Right lobe of liver (tissue), 4 donors: ENCODE measurements around the gene SUCLG2.

ENCODE experiments used
- POLR2A ChIP-seq: fragments of 450-650 bp; IDR thresholded peaks from one replicate; pipeline ENCODE4 v1.6.1; 2017; ENCODE audit warnings: antibody characterized with exemption, mild to moderate bottlenecking
- TF ChIP-seq, protein P1 (sequence below), 4 donors: fragments of 200-600 bp in 3 of 4; fragments of 450-650 bp in 1 of 4; IDR thresholded peaks; one replicate each; pipeline versions ENCODE4 v1.5.1 to v1.8.0; 2016 to 2022; ENCODE audit warnings: antibody characterized with exemption in 4 of 4, mild to moderate bottlenecking in 2 of 4
- donor health status: DM: no; HTN: no; CAD: no.
- donor health status: DM: no; HTN: no; CAD: no.
- donor health status: DM: no; HTN: yes; CAD: no.

DNA sequence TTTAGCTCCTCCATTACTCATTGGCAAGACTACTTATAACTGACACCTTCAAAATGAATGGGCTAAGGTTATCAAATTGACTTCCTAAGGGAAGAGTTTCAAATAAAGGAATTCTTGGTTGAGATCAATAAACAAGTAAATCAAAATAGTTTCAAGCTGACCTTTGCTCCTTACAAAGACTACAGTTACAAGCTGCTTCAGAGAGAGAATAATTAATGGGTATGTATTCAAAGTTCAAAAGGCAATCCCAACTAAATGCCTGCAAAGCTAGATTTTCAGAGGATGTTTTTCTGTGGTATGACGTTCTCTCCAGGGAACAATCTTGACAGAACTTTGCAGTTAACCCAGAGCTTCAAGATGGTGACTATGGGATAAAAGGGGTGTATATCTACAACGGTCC lies 153.7 kb downstream of the SUCLG2 start:
- TF ChIP-seq, protein P1, sequence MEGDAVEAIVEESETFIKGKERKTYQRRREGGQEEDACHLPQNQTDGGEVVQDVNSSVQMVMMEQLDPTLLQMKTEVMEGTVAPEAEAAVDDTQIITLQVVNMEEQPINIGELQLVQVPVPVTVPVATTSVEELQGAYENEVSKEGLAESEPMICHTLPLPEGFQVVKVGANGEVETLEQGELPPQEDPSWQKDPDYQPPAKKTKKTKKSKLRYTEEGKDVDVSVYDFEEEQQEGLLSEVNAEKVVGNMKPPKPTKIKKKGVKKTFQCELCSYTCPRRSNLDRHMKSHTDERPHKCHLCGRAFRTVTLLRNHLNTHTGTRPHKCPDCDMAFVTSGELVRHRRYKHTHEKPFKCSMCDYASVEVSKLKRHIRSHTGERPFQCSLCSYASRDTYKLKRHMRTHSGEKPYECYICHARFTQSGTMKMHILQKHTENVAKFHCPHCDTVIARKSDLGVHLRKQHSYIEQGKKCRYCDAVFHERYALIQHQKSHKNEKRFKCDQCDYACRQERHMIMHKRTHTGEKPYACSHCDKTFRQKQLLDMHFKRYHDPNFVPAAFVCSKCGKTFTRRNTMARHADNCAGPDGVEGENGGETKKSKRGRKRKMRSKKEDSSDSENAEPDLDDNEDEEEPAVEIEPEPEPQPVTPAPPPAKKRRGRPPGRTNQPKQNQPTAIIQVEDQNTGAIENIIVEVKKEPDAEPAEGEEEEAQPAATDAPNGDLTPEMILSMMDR (IDR thresholded peaks at IDR 0.05) = no peak
- TF ChIP-seq POLR2A = no peak
